A673 (cell line): Measurements from ENCODE around the gene SLC22A23. TPM values are rescaled to one million over a fixed set of nuclear protein-coding genes. Genes with fewer than 3 reads are reported as not detected.

Experiments
- BruUV-seq: library from RNA; stranded (reverse); fragments of 400-500 nt; replicated peaks from 2 replicates; lab custom pipeline; 2021; lab: Mats Ljungman, UMichigan
- CTCF ChIA-PET: fragments of 300-600 bp; sonication (Branson Sonifier 250); formaldehyde crosslinking; loops from one replicate; lab custom pipeline; 2022; ENCODE audit warnings: antibody characterized with exemption; lab: Charles Lee
- POLR2A ChIA-PET: fragments of 300-600 bp; sonication (Branson Sonifier 250); formaldehyde crosslinking; loops from one replicate; lab custom pipeline; 2022; ENCODE audit warnings: antibody characterized with exemption; ENCODE audit not compliant: low non-redundant PET; lab: Charles Lee
- DNase-seq: peaks from one replicate; pipeline ENCODE4 v3.0.0-alpha.2; 2015; ENCODE audit warnings: low spot score
- H3K27ac ChIP-seq: fragments of 200-600 bp; sonication (generic); 2 replicates; pipeline ENCODE4 v1.5.1; 2016; ENCODE audit warnings: mixed run types, low read depth, mild to moderate bottlenecking, mixed read lengths, antibody characterized with exemption, low read length; ENCODE audit not compliant: poor library complexity, severe bottlenecking
- H3K27me3 ChIP-seq: fragments of 200-600 bp; sonication (generic); replicated peaks from 2 replicates; pipeline ENCODE4 v1.6.1; 2017; ENCODE audit warnings: mixed run types, low read depth, mild to moderate bottlenecking, mixed read lengths, antibody characterized with exemption, low read length; ENCODE audit not compliant: insufficient read depth, poor library complexity
- H3K36me3 ChIP-seq: fragments of 200-600 bp; sonication (generic); 2 replicates; pipeline ENCODE4 v1.6.1; 2016; ENCODE audit warnings: mixed run types, mild to moderate bottlenecking, mixed read lengths, antibody characterized with exemption, low read length; ENCODE audit not compliant: insufficient read depth, poor library complexity, severe bottlenecking
- H3K4me1 ChIP-seq: fragments of 200-600 bp; sonication (generic); 2 replicates; pipeline ENCODE4 v1.6.1; 2017; ENCODE audit warnings: mixed run types, mild to moderate bottlenecking, mixed read lengths, antibody characterized with exemption, low read length; ENCODE audit not compliant: insufficient read depth, poor library complexity, severe bottlenecking
- H3K4me3 ChIP-seq: fragments of 200-600 bp; sonication (generic); 2 replicates; pipeline ENCODE4 v1.5.1; 2016; ENCODE audit warnings: low read depth, mixed run types, mild to moderate bottlenecking, mixed read lengths, low read length; ENCODE audit not compliant: poor library complexity, severe bottlenecking
- H3K9me3 ChIP-seq: fragments of 200-600 bp; sonication (generic); 2 replicates; pipeline ENCODE4 v1.6.1; 2016; ENCODE audit warnings: mixed run types, low read depth, mild to moderate bottlenecking, mixed read lengths, antibody characterized with exemption, low read length; ENCODE audit not compliant: poor library complexity, severe bottlenecking
- CTCF ChIP-seq: fragments of 300-800, 200-600 bp; sonication (generic); conservative IDR thresholded peaks from 2 replicates; pipeline ENCODE4 v1.5.1; 2017; ENCODE audit warnings: low read depth, mild to moderate bottlenecking, antibody characterized with exemption, low read length, moderate library complexity, mixed read lengths
- EZH2 ChIP-seq: fragments of 200-600 bp; sonication (generic); IDR thresholded peaks from 2 replicates; pipeline ENCODE4 v1.6.1; 2017; ENCODE audit warnings: borderline replicate concordance, low read depth, mild to moderate bottlenecking, mixed read lengths, antibody characterized with exemption, low read length; ENCODE audit not compliant: poor library complexity, severe bottlenecking
- intact Hi-C: fragments of 100-400 bp; cut with micrococcal nuclease; formaldehyde crosslinking; loops from one replicate; pipeline ENCODE4 v1.10.0; 2022; ENCODE audit not compliant: unreplicated experiment
- total RNA-seq: library from RNA; stranded (reverse); gene quantifications from 2 replicates; pipeline ENCODE4 v1.2.3, GENCODE V29; 2021

SLC22A23 gene
- total RNA-seq, 1 experiment from 2014 or later, result 6.2 TPM

DNA sequence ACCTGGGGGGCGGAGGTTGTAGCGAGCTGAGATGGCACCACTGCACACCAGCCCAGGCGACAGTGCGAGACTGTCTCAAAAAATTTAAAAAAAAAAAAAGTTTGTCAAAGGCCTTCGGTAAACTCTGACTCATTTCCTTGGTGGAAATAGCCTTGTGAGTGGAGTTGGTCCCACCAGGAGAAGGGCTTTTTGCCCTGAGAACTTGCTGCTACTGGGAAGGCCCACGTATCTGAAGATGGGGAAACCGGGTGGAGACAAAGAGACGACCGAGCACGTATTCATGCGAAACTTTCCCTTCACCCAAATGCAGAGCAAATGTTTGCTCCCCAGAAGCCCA, 51.7 kb downstream of the SLC22A23 start:
- TF ChIP-seq EZH2, result no peak
- TF ChIP-seq CTCF, result no peak
- intact Hi-C loops, result no loop called here
- ChIA-PET POLR2A (no interaction called here), CTCF (interaction anchor here (0.6 kb wide), 1 partner anchor 805 kb away, joined by 6 read pairs; no protein-coding TSS in a partner anchor)
- Histone ChIP-seq H3K36me3 (no peaks in the 10 kb centered on the region), H3K4me3 (no peak overlapping the region), H3K9me3 (no peaks in the 10 kb centered on the region), H3K4me1 (no peaks in the 10 kb centered on the region), H3K27me3 (no peaks in the 10 kb centered on the region), H3K27ac (no peak overlapping the region)
- BruUV-seq, result no TSS peak
- no peak for DNase-seq

DNA sequence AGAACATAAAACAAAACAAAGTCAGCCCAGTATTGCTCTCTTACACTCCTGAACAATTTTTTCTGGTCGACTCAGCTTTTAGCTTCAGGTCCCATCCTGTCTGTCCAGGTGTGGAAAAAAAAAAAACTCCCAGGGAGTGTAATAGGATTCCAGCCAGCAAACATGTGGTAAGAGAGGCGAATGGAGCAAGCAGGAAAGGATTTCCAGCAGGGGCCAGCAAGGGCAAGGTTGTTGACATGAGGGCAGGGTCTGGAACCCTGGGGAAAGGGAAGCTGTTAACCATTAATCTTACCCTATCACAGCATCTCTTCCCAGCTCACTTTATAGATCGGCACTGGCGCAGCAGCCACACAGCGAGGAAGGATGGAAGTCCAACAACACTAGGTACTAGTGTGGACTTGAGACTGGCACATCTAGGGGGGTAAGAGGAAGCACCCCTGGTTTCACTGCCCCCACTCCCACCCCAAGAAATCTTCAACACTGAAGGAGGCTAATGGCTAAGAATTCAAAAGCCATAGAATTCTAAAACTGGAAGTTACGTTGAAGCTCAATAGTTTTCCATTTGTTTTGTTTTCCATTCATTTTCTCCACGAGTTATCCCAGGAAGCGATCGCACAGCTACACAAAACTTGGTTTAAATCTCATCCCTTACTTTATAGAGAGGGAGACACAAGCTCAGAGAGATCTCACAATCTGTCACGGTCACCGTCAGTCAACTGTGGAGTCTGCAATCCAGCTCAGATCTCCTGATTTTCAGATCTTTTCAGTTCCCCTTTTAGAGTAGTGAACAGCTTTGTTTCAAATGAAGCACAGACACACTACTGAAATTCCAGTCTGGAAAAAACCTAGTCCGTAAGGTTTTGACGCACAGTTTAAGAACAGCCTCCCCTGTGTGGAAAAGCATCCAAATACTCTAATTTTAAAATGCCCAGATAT, 53.3 kb downstream of the SLC22A23 start:
- H3K4me1 ChIP-seq, result no peaks in the 10 kb centered on the region
- H3K4me3 ChIP-seq, result no peak overlapping the region
- DNase-seq, result no peak
- ChIA-PET CTCF (interaction anchor here (0.7 kb wide), 1 partner anchor 54 kb away, joined by 4 read pairs; the partner anchor contains the start of gene SLC22A23), POLR2A (no interaction called here)
- H3K36me3 ChIP-seq, result no peaks in the 10 kb centered on the region
- BruUV-seq, result no TSS peak
- H3K9me3 ChIP-seq, result no peaks in the 10 kb centered on the region
- no peaks in the 10 kb centered on the region for H3K27me3 ChIP-seq
- intact Hi-C loops, result loop anchor here (5.0 kb wide), 1 partner anchor 1931 kb away; no protein-coding TSS in a partner anchor
- H3K27ac ChIP-seq, result no peak overlapping the region
- no peak for TF ChIP-seq CTCF
- TF ChIP-seq EZH2, result no peak

GRCh38 chr6:3402310-3403237, 54.3 kb downstream of the SLC22A23 start:
- BruUV-seq, result no TSS peak
- POLR2A ChIA-PET, result no interaction called here

More at GRCh38 chr6:3402310-3403237, 54.3 kb downstream of the SLC22A23 start:
- Histone ChIP-seq H3K27me3 (no peaks in the 10 kb centered on the region), H3K27ac (no peak overlapping the region), H3K4me3 (no peak overlapping the region), H3K36me3 (no peaks in the 10 kb centered on the region), H3K4me1 (no peaks in the 10 kb centered on the region), H3K9me3 (no peaks in the 10 kb centered on the region)
- no peak for TF ChIP-seq EZH2
- no peak for TF ChIP-seq CTCF
- DNase-seq, result no peak
- intact Hi-C loops, result loop anchor here (5.0 kb wide), 1 partner anchor 1930 kb away; no protein-coding TSS in a partner anchor
- CTCF ChIA-PET, result no interaction called here
